Activated naive CD8-positive, alpha-beta T cell treated with anti-CD3 and anti-CD28 coated beads for 36 hours (primary cell): ENCODE measurements around the gene METTL22. TPM values are rescaled to one million over a fixed set of nuclear protein-coding genes. Genes with fewer than 3 reads are reported as not detected.
A peak's percentile ranks its signal among the peaks of the same experiment; 100 is the strongest.
"Not testable (repeated sequence)": the region's sequence is repeated elsewhere in the genome, so short reads cannot be mapped to it uniquely, and the experiment has no call there.

Source experiments
- DNase-seq: peaks from one replicate; pipeline ENCODE4 v3.0.0; 2021
- H3K27ac Mint-ChIP-seq: one replicate; pipeline ENCODE4 v1.8.0; 2022; ENCODE audit warnings: mild to moderate bottlenecking, moderate library complexity, mixed read lengths
- H3K27me3 Mint-ChIP-seq: one replicate; pipeline ENCODE4 v1.8.0; 2022; ENCODE audit warnings: mild to moderate bottlenecking, mixed read lengths
- H3K36me3 Mint-ChIP-seq: one replicate; pipeline ENCODE4 v1.8.0; 2021; ENCODE audit warnings: mild to moderate bottlenecking, mixed read lengths
- H3K4me1 Mint-ChIP-seq: one replicate; pipeline ENCODE4 v1.8.0; 2021; ENCODE audit warnings: mixed read lengths
- H3K4me3 Mint-ChIP-seq: one replicate; pipeline ENCODE4 v1.8.0; 2022; ENCODE audit warnings: mild to moderate bottlenecking, moderate library complexity, mixed read lengths
- H3K9me3 Mint-ChIP-seq: one replicate; pipeline ENCODE4 v1.8.0; 2022; ENCODE audit warnings: mixed read lengths
- total RNA-seq, 2 experiments: library from RNA; stranded (reverse); gene quantifications; one replicate each; pipeline ENCODE4 v1.2.3, GENCODE V29; 2021

Gene METTL22
- total RNA-seq, 2 experiments from 2014 or later, result 25.0 to 26.8 TPM

GRCh38 chr16:8639694-8640093 lies 18.2 kb downstream of the METTL22 start:
- Mint-ChIP-seq H3K4me3 (no peak overlapping the region), H3K36me3 (peaks cover 25% of the 10 kb centered on the region), H3K4me1 (peaks cover 4% of the 10 kb centered on the region), H3K27me3 (no peaks in the 10 kb centered on the region), H3K27ac (no peak overlapping the region), H3K9me3 (no peaks in the 10 kb centered on the region)
- DNase-seq, result no peak

- peaks cover 9% of the 10 kb centered on the region for H3K4me1 Mint-ChIP-seq
- no peak overlapping the region for H3K4me3 Mint-ChIP-seq
- no peaks in the 10 kb centered on the region for H3K9me3 Mint-ChIP-seq
- H3K27me3 Mint-ChIP-seq, result no peaks in the 10 kb centered on the region
- peaks cover 32% of the 10 kb centered on the region for H3K36me3 Mint-ChIP-seq
- DNase-seq, result no peak
- H3K27ac Mint-ChIP-seq, result no peak overlapping the region
These were observed 20.2 kb downstream of the METTL22 start for GRCh38 chr16:8641671-8642070.

- Mint-ChIP-seq H3K9me3 (no peaks in the 10 kb centered on the region), H3K27me3 (no peaks in the 10 kb centered on the region), H3K4me3 (no peak overlapping the region), H3K27ac (no peak overlapping the region), H3K4me1 (peaks cover 9% of the 10 kb centered on the region), H3K36me3 (peaks cover 36% of the 10 kb centered on the region)
- no peak for DNase-seq
These were observed 20.6 kb downstream of the METTL22 start for GRCh38 chr16:8642146-8642545.

- H3K4me3 Mint-ChIP-seq, result no peak overlapping the region
- H3K36me3 Mint-ChIP-seq, result peaks cover 39% of the 10 kb centered on the region
- no peaks in the 10 kb centered on the region for H3K27me3 Mint-ChIP-seq
- peak overlapping the region; percentile 69 for H3K27ac Mint-ChIP-seq
- H3K9me3 Mint-ChIP-seq, result no peaks in the 10 kb centered on the region
- DNase-seq, result peak; percentile 14
- peaks cover 9% of the 10 kb centered on the region for H3K4me1 Mint-ChIP-seq
These were observed 23.0 kb downstream of the METTL22 start for GRCh38 chr16:8644211-8645140.

- Mint-ChIP-seq H3K4me3 (no peak overlapping the region), H3K27me3 (no peaks in the 10 kb centered on the region), H3K36me3 (peaks cover 36% of the 10 kb centered on the region), H3K9me3 (no peaks in the 10 kb centered on the region), H3K27ac (peak overlapping the region; percentile 69), H3K4me1 (peaks cover 9% of the 10 kb centered on the region)
- DNase-seq, result no peak
These were observed 23.6 kb downstream of the METTL22 start for GRCh38 chr16:8645141-8645521.

GRCh38 chr16:8645831-8646230 lies 24.3 kb downstream of the METTL22 start:
- H3K4me3 Mint-ChIP-seq, result no peak overlapping the region
- no peak for DNase-seq
- H3K4me1 Mint-ChIP-seq, result peaks cover 9% of the 10 kb centered on the region
- H3K27ac Mint-ChIP-seq, result peak overlapping the region; percentile 2
- H3K9me3 Mint-ChIP-seq, result no peaks in the 10 kb centered on the region
- peaks cover 36% of the 10 kb centered on the region for H3K36me3 Mint-ChIP-seq
- no peaks in the 10 kb centered on the region for H3K27me3 Mint-ChIP-seq

- Mint-ChIP-seq H3K9me3 (no peaks in the 10 kb centered on the region), H3K4me1 (peaks cover 9% of the 10 kb centered on the region), H3K4me3 (no peak overlapping the region), H3K36me3 (peaks cover 33% of the 10 kb centered on the region), H3K27ac (no peak overlapping the region), H3K27me3 (no peaks in the 10 kb centered on the region)
- no peak for DNase-seq
These were observed 25.0 kb downstream of the METTL22 start for GRCh38 chr16:8646326-8647053.

- Mint-ChIP-seq H3K36me3 (peaks cover 25% of the 10 kb centered on the region), H3K4me1 (peaks cover 9% of the 10 kb centered on the region), H3K4me3 (no peak overlapping the region), H3K27ac (no peak overlapping the region), H3K9me3 (no peaks in the 10 kb centered on the region), H3K27me3 (no peaks in the 10 kb centered on the region)
- DNase-seq, result no peak
These were observed 26.3 kb downstream of the METTL22 start for GRCh38 chr16:8647721-8648318.

GRCh38 chr16:8648877-8649276 lies 27.4 kb downstream of the METTL22 start:
- Mint-ChIP-seq H3K4me1 (peaks cover 8% of the 10 kb centered on the region), H3K9me3 (no peaks in the 10 kb centered on the region), H3K27ac (no peak overlapping the region), H3K4me3 (no peak overlapping the region), H3K27me3 (no peaks in the 10 kb centered on the region), H3K36me3 (peaks cover 16% of the 10 kb centered on the region)
- DNase-seq, result no peak

GRCh38 chr16:8649829-8650554 lies 28.5 kb downstream of the METTL22 start:
- DNase-seq, result no peak
- Mint-ChIP-seq H3K4me3 (no peak overlapping the region), H3K9me3 (no peaks in the 10 kb centered on the region), H3K27me3 (no peaks in the 10 kb centered on the region), H3K36me3 (peaks cover 13% of the 10 kb centered on the region), H3K27ac (no peak overlapping the region), H3K4me1 (peaks cover 2% of the 10 kb centered on the region)

GRCh38 chr16:8651958-8652357 lies 30.5 kb downstream of the METTL22 start:
- DNase-seq, H3K4me1 Mint-ChIP-seq, H3K27me3 Mint-ChIP-seq, H3K27ac Mint-ChIP-seq, H3K36me3 Mint-ChIP-seq, H3K4me3 Mint-ChIP-seq, H3K9me3 Mint-ChIP-seq: not testable (repeated sequence)

- H3K4me1 Mint-ChIP-seq, result peaks cover 5% of the 10 kb centered on the region
- H3K4me3 Mint-ChIP-seq, result no peak overlapping the region
- H3K36me3 Mint-ChIP-seq, result no peaks in the 10 kb centered on the region
- no peak overlapping the region for H3K27ac Mint-ChIP-seq
- DNase-seq, result peak; percentile 26
- no peaks in the 10 kb centered on the region for H3K27me3 Mint-ChIP-seq
- H3K9me3 Mint-ChIP-seq, result no peaks in the 10 kb centered on the region
These were observed 33.8 kb downstream of the METTL22 start for GRCh38 chr16:8655184-8655717.

- Mint-ChIP-seq H3K4me1 (peaks cover 5% of the 10 kb centered on the region), H3K27me3 (no peaks in the 10 kb centered on the region), H3K4me3 (no peak overlapping the region), H3K36me3 (no peaks in the 10 kb centered on the region), H3K9me3 (no peaks in the 10 kb centered on the region), H3K27ac (no peak overlapping the region)
- DNase-seq, result no peak
These were observed 34.9 kb downstream of the METTL22 start for GRCh38 chr16:8656376-8656775.

- Mint-ChIP-seq H3K4me1 (no peaks in the 10 kb centered on the region), H3K9me3 (no peaks in the 10 kb centered on the region), H3K36me3 (peaks cover 2% of the 10 kb centered on the region), H3K4me3 (no peak overlapping the region), H3K27ac (no peak overlapping the region), H3K27me3 (no peaks in the 10 kb centered on the region)
- peak; percentile 60 for DNase-seq
These were observed 39.4 kb downstream of the METTL22 start for GRCh38 chr16:8660841-8661301.
